Activated naive CD8-positive, alpha-beta T cell treated with anti-CD3 and anti-CD28 coated beads, Interleukin-2, amount 50 U/mL, for 24 hours (primary cell): Measurements from ENCODE around the gene C1QTNF3.

Source experiments
- ATAC-seq: fragments of 150-1000 bp; cut with Tn5 transposase; one replicate; pipeline ENCODE4 v1.10.0; 2021
- DNase-seq: peaks from one replicate; pipeline ENCODE4 v3.0.0; 2021
- H3K27ac Mint-ChIP-seq: one replicate; pipeline ENCODE4 v1.8.0; 2021; ENCODE audit warnings: mild to moderate bottlenecking, mixed read lengths
- H3K27me3 Mint-ChIP-seq: one replicate; pipeline ENCODE4 v1.8.0; 2021; ENCODE audit warnings: mixed read lengths
- H3K36me3 Mint-ChIP-seq: one replicate; pipeline ENCODE4 v1.8.0; 2021; ENCODE audit warnings: low read depth, mixed read lengths
- H3K4me1 Mint-ChIP-seq: one replicate; pipeline ENCODE4 v1.8.0; 2021; ENCODE audit warnings: mixed read lengths
- H3K4me3 Mint-ChIP-seq: one replicate; pipeline ENCODE4 v1.8.0; 2021; ENCODE audit warnings: mild to moderate bottlenecking, moderate library complexity, mixed read lengths
- H3K9me3 Mint-ChIP-seq: one replicate; pipeline ENCODE4 v1.8.0; 2021; ENCODE audit warnings: mixed read lengths

C1QTNF3 gene

DNA sequence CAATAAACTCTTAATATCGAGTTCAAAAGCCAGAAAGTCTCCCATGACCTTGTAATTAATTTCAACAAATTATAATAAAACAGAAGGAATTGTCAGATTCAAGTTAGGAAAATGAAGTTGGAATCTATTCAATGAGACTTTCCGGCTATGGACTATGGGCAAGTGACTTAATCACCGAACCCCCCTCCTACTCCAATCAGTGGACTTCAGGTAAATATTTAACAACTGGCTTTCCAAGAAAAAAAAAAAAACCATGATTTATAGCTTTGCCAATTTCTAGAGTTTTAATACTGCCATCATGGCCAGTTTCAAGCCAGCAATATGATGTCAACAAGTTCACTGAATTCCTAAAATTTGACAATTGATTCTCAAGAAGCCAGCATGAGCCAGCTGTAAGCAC, 63.0 kb downstream of the C1QTNF3 start:
- no peaks in the 10 kb centered on the region for H3K4me1 Mint-ChIP-seq
- DNase-seq (no peak), ATAC-seq (no peak)
- no peaks in the 10 kb centered on the region for H3K9me3 Mint-ChIP-seq
- H3K27me3 Mint-ChIP-seq: no peaks in the 10 kb centered on the region
- no peaks in the 10 kb centered on the region for H3K36me3 Mint-ChIP-seq
- no peak overlapping the region for H3K4me3 Mint-ChIP-seq
- no peak overlapping the region for H3K27ac Mint-ChIP-seq

DNA sequence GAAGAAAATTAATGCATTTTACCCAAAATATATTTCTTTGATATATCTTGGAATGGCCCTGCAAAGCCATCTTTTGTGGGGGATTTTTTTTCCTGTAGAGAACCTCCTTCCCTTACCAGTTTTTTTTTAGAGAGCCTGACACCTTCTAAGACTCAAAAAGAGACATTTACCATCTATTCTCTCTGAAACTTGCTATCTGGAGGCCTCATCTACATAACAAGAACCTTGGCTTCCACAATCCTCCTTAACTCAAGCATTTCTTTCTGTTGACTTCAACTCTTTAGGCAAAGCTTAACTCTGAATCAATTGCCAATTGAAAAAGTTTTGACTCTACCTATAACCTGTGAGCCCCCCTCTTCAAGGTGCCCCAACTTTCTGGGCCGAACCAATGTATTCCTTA, 64.7 kb downstream of the C1QTNF3 start:
- no peaks in the 10 kb centered on the region for H3K27me3 Mint-ChIP-seq
- H3K27ac Mint-ChIP-seq: no peak overlapping the region
- H3K4me1 Mint-ChIP-seq: peaks cover 3% of the 10 kb centered on the region
- ATAC-seq: no peak
- no peaks in the 10 kb centered on the region for H3K9me3 Mint-ChIP-seq
- no peak for DNase-seq
- H3K36me3 Mint-ChIP-seq: no peaks in the 10 kb centered on the region
- H3K4me3 Mint-ChIP-seq: no peak overlapping the region

GRCh38 chr5:33976307-33976706, 66.7 kb downstream of the C1QTNF3 start:
- Mint-ChIP-seq H3K9me3 (no peaks in the 10 kb centered on the region), H3K27ac (no peak overlapping the region), H3K4me3 (no peak overlapping the region), H3K36me3 (no peaks in the 10 kb centered on the region), H3K4me1 (peaks cover 8% of the 10 kb centered on the region), H3K27me3 (no peaks in the 10 kb centered on the region)
- DNase-seq (no peak), ATAC-seq (no peak)

DNA sequence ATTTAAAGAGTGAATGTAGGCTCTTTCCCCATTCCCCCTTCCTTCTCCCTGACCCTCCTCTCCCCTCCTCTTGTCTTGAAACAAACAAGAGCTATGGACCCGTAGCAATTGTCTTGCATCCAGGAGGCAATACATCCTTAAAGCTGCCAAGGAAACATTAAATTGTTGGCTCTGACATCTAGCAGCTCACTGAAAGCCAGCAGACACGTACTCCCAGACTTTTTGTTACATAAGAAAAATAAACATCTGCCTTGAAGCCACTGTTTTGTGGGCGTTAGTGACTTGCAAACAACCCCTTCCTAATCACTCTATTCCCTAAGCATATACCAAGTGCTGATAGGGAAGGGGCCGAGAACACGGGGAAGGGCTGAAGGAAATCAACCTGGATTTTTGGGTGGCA, 67.2 kb downstream of the C1QTNF3 start:
- Mint-ChIP-seq H3K9me3 (no peaks in the 10 kb centered on the region), H3K27me3 (no peaks in the 10 kb centered on the region), H3K4me3 (no peak overlapping the region), H3K36me3 (no peaks in the 10 kb centered on the region), H3K4me1 (peaks cover 8% of the 10 kb centered on the region), H3K27ac (no peak overlapping the region)
- no peak for DNase-seq
- no peak for ATAC-seq

- Mint-ChIP-seq H3K36me3 (no peaks in the 10 kb centered on the region), H3K9me3 (no peaks in the 10 kb centered on the region), H3K27me3 (no peaks in the 10 kb centered on the region), H3K27ac (no peak overlapping the region), H3K4me1 (peaks cover 10% of the 10 kb centered on the region), H3K4me3 (no peak overlapping the region)
- no peak for DNase-seq
- peak; percentile 65 for ATAC-seq
Observed at GRCh38 chr5:33973271-33973670, 69.7 kb downstream of the C1QTNF3 start.

GRCh38 chr5:33969572-33970452, 73.2 kb downstream of the C1QTNF3 start:
- Mint-ChIP-seq H3K4me1 (peaks cover 15% of the 10 kb centered on the region), H3K27ac (no peak overlapping the region), H3K9me3 (no peaks in the 10 kb centered on the region), H3K27me3 (no peaks in the 10 kb centered on the region), H3K4me3 (no peak overlapping the region), H3K36me3 (no peaks in the 10 kb centered on the region)
- no peak for ATAC-seq
- no peak for DNase-seq

DNA sequence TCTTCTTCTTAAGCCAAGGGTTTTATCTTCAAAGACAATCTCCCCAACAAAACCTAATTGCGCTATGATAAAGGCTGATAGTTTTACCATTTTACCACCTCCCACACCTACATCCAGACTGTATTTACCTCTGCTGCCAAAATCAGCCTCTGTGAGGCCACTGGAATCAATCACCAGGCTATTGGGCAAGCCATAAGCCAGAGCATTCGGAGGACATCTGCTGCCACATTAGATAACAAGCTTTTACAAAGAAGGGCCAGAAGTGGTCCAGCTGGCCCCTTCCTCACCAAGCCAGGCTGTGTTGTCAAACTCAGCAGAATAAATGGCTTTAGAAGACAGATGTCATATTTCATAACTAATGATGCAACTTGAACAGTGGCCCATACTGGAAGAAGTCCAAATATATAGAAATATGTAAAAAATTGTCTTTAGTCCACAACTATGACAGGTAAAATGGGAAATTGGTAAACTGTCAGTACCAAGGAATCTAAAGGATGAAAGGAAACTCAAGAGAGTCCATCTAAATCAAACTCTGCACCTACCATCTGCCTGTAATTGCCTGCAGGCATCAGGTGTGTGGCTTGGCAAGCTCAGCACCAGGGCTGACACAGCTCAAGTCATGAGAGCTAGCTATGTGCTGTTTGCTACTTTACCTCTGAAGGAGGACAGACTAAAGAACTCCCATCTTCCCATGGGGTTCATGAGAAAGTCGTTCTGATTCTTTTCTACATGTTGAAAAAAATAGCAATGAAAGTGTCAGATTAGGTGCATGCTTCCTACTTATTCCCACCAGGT, 74.6 kb downstream of the C1QTNF3 start:
- H3K4me1 Mint-ChIP-seq: peaks cover 17% of the 10 kb centered on the region
- DNase-seq (no peak), ATAC-seq (no peak)
- H3K9me3 Mint-ChIP-seq: no peaks in the 10 kb centered on the region
- no peaks in the 10 kb centered on the region for H3K36me3 Mint-ChIP-seq
- no peaks in the 10 kb centered on the region for H3K27me3 Mint-ChIP-seq
- no peak overlapping the region for H3K27ac Mint-ChIP-seq
- no peak overlapping the region for H3K4me3 Mint-ChIP-seq
